22Rv1 (cell line): ENCODE measurements around the gene IFT52.

Experiments
- CTCF ChIP-seq: fragments of 450-650 bp; IDR thresholded peaks from 2 replicates; pipeline ENCODE4 v1.5.1; 2017; ENCODE audit warnings: mild to moderate bottlenecking
- ZFX ChIP-seq: fragments of 450-650 bp; IDR thresholded peaks from 2 replicates; pipeline ENCODE4 v1.6.1; 2017; ENCODE audit warnings: antibody characterized with exemption, borderline replicate concordance

DNA sequence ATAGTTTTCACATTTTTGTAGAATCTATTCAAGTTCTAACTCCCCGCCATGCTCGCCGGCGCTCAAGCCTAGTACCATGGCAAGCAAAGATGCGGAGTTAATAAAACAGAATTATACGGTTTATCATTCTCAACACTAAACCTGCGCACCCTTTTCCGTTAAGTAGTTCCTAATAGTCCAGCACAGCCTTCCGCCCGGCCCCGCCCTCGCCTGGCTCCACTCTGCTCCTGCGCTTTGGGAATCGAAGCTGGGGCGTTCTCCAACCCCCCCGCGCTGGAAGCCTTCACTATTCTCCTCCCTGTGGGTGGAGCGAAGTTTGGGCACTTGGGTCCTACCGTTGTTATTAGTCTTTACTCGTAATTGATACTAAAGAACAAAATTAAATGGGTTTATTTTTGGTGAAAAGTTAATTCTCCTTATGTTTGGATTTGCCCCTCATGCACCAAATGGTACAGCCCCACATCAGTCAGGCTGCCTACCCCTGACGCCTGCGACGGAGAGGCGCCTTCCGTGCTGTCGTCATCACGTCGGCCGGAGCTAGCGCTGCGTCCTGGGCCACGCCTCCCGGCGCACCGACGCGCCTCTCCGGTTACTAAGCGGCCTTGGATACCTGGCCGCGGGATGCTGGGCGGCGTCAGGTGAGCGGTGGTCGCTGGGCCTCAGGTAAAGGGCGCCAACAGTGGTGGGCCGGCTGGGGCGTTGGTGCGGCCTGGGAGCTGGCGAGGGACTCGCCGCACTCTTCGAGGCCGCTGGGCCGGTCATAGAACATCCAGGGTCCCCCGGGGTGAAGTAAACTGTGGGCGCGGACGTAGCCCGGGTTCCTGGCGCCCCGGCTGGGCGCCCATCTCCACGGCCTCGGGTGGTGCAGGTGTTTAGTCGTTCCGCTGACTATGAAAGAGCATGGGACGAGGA, at the start of gene IFT52:
- TF ChIP-seq CTCF (no peak), ZFX (no peak)
